ENCODE results near the gene NIM1K.

Gene NIM1K

GRCh38 chr5:43313035-43313853, 121.2 kb downstream of the NIM1K start, which contains the start of gene HMGCS1 (continued):
- TF ChIP-seq ZNF585B (tag by site-specific recombination; IDR thresholded peaks at IDR 0.05) (no peak), CTCF (tag by site-specific recombination; IDR thresholded peaks at IDR 0.05) (peak; percentile 97), ZBTB48 (tag by site-specific recombination; IDR thresholded peaks at IDR 0.05) (peak; percentile 83), MYNN (tag by site-specific recombination; IDR thresholded peaks at IDR 0.05; ENCODE audit: borderline replicate concordance) (peak; percentile 86; the same call in 1 of the 2 replicates), MEIS1 (CRISPR knock-in tag; IDR thresholded peaks at IDR 0.05; ENCODE audit: borderline replicate concordance) (no peak), ZSCAN23 (tag by site-specific recombination; IDR thresholded peaks at IDR 0.05) (peak; percentile 37; the same call in 1 of the 2 replicates), ZFHX2 (tag by site-specific recombination; conservative IDR thresholded peaks at IDR 0.05) (peak; percentile 95)
- TF ChIP-seq, protein P1, sequence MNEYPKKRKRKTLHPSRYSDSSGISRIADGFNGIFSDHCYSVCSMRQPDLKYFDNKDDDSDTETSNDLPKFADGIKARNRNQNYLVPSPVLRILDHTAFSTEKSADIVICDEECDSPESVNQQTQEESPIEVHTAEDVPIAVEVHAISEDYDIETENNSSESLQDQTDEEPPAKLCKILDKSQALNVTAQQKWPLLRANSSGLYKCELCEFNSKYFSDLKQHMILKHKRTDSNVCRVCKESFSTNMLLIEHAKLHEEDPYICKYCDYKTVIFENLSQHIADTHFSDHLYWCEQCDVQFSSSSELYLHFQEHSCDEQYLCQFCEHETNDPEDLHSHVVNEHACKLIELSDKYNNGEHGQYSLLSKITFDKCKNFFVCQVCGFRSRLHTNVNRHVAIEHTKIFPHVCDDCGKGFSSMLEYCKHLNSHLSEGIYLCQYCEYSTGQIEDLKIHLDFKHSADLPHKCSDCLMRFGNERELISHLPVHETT (tag by site-specific recombination; IDR thresholded peaks at IDR 0.05) = no peak

DNA sequence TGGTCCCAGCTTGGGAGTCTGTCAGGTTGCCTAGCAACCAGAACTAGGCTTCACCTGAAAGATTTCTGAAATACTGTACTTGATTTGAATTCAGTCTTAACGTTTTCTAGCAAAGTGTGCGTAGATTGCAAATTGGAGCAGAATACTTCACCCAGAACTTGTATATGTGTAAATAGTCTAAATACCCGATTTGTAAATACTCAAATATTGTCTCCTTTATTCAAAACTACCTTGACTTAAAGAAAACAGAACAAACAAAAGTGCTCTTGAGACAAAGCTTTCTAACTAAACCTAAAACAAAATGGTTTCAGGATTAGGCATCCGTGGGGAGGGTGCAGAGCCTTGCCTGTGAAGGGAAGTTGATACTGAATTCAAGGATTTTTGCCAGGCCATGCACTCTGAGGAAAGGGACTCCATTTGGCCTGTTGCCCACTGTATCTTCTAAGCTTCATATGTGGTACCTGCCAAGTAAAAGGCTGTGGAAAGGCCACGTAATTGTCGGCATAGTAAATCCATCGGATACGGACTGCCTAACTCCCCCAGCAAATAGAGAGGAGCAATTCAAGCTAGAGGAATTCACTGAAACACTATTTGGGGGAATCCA, 121.9 kb downstream of the NIM1K start:
- Histone ChIP-seq H3K27ac (ENCODE audit: extremely low read depth, low read depth, low read length) (peak overlapping the region; percentile 48), H3K36me3 (ENCODE audit: control insufficient read depth in 2 of 2, insufficient read depth in 1 of 2, low read length in 2 of 2) (peaks cover 0 to 12% of the 10 kb centered on the region in 2 experiments; a peak in 2 of 3 replicates), H3K4me3 (ENCODE audit: low read depth, low read length) (peak overlapping the region; percentile 26), H3K4me1 (ENCODE audit: control insufficient read depth, insufficient read depth, low read length) (peaks cover 17% of the 10 kb centered on the region), H3K9me3 (ENCODE audit: control insufficient read depth, insufficient read depth, low read depth, low read length) (no peaks in the 10 kb centered on the region)
- ChIA-PET CTCF (interaction anchor here (0.7 to 2.3 kb wide), 8 partner anchors 65 to 402 kb away, joined by 3 to 8 read pairs (median 4); partner anchors contain the start of gene TMEM267), POLR2A (interaction anchor here (0.5 to 4.2 kb wide), 24 partner anchors 10 to 891 kb away, joined by 3 to 52 read pairs (median 4); partner anchors contain the start of genes C5orf34, GHR, TMEM267 and ZNF131)
- no peak for TF ChIP-seq ZNF600 (tag by site-specific recombination; IDR thresholded peaks at IDR 0.05)
- TF ChIP-seq KLF10 (tag by site-specific recombination; IDR thresholded peaks at IDR 0.05) = no peak
- TF ChIP-seq ZNF10 (tag by site-specific recombination; IDR thresholded peaks at IDR 0.05) = no peak
- peak; percentile 15; the same call in 1 of the 2 replicates for TF ChIP-seq ZNF561 (tag by site-specific recombination; IDR thresholded peaks at IDR 0.05; ENCODE audit: borderline replicate concordance)
- TF ChIP-seq ZNF266 (tag by site-specific recombination; IDR thresholded peaks at IDR 0.05; ENCODE audit: low read depth) = no peak
- no peak for TF ChIP-seq ZNF341 (tag by site-specific recombination; IDR thresholded peaks at IDR 0.05; ENCODE audit: low read depth)
- TF ChIP-seq SCRT1 (tag by site-specific recombination; IDR thresholded peaks at IDR 0.05; ENCODE audit: borderline replicate concordance) = 0 out of 2 replicates have a peak, but pooled peaks have one; percentile 55
- TF ChIP-seq KLF9 (tag by site-specific recombination; IDR thresholded peaks at IDR 0.05; ENCODE audit: low read depth) = no peak
- TF ChIP-seq SCRT2 (tag by site-specific recombination; IDR thresholded peaks at IDR 0.05) = peak; percentile 54
- no peak for TF ChIP-seq GLI2 (tag by site-specific recombination; IDR thresholded peaks at IDR 0.05; ENCODE audit: borderline replicate concordance, low read depth)
- no peak for TF ChIP-seq ZNF670 (tag by site-specific recombination; IDR thresholded peaks at IDR 0.05; ENCODE audit: low read depth)
- TF ChIP-seq ZEB2 (tag by site-specific recombination; IDR thresholded peaks at IDR 0.05) = no peak
- TF ChIP-seq, protein P2, sequence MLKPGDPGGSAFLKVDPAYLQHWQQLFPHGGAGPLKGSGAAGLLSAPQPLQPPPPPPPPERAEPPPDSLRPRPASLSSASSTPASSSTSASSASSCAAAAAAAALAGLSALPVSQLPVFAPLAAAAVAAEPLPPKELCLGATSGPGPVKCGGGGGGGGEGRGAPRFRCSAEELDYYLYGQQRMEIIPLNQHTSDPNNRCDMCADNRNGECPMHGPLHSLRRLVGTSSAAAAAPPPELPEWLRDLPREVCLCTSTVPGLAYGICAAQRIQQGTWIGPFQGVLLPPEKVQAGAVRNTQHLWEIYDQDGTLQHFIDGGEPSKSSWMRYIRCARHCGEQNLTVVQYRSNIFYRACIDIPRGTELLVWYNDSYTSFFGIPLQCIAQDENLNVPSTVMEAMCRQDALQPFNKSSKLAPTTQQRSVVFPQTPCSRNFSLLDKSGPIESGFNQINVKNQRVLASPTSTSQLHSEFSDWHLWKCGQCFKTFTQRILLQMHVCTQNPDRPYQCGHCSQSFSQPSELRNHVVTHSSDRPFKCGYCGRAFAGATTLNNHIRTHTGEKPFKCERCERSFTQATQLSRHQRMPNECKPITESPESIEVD (tag by site-specific recombination; IDR thresholded peaks at IDR 0.05) = no peak
- TF ChIP-seq, protein P3, sequence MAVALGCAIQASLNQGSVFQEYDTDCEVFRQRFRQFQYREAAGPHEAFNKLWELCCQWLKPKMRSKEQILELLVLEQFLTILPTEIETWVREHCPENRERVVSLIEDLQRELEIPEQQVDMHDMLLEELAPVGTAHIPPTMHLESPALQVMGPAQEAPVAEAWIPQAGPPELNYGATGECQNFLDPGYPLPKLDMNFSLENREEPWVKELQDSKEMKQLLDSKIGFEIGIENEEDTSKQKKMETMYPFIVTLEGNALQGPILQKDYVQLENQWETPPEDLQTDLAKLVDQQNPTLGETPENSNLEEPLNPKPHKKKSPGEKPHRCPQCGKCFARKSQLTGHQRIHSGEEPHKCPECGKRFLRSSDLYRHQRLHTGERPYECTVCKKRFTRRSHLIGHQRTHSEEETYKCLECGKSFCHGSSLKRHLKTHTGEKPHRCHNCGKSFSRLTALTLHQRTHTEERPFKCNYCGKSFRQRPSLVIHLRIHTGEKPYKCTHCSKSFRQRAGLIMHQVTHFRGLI (tag by site-specific recombination; IDR thresholded peaks at IDR 0.05) = no peak
- no peak for TF ChIP-seq SALL2 (tag by site-specific recombination; IDR thresholded peaks at IDR 0.05; ENCODE audit: borderline replicate concordance)
